NB4 (cell line): ENCODE data around the gene SDSL.

ENCODE experiments used
- DNase-seq: peaks from one replicate; pipeline ENCODE4 v3.0.0; 2010; ENCODE audit warnings: low read depth
- H3K4me3 ChIP-seq: one replicate; pipeline ENCODE4 v1.5.1; 2011; ENCODE audit warnings: mild to moderate bottlenecking, low read depth, low read length, moderate library complexity
- MAX ChIP-seq: IDR thresholded peaks from 2 replicates; pipeline ENCODE4 v1.6.1; 2011; ENCODE audit warnings: low read depth, low read length
- MYC ChIP-seq: IDR thresholded peaks from 2 replicates; pipeline ENCODE4 v1.6.1; 2011; ENCODE audit warnings: low read depth, low read length
- POLR2A ChIP-seq: IDR thresholded peaks from 2 replicates; pipeline ENCODE4 v1.6.1; 2011; ENCODE audit warnings: mild to moderate bottlenecking; ENCODE audit not compliant: insufficient read length; ENCODE audit errors: extremely low read depth
- TF ChIP-seq, protein P1 (sequence below): IDR thresholded peaks from one replicate; pipeline ENCODE4 v1.5.1; 2012; ENCODE audit warnings: low read depth, low read length

SDSL gene

DNA sequence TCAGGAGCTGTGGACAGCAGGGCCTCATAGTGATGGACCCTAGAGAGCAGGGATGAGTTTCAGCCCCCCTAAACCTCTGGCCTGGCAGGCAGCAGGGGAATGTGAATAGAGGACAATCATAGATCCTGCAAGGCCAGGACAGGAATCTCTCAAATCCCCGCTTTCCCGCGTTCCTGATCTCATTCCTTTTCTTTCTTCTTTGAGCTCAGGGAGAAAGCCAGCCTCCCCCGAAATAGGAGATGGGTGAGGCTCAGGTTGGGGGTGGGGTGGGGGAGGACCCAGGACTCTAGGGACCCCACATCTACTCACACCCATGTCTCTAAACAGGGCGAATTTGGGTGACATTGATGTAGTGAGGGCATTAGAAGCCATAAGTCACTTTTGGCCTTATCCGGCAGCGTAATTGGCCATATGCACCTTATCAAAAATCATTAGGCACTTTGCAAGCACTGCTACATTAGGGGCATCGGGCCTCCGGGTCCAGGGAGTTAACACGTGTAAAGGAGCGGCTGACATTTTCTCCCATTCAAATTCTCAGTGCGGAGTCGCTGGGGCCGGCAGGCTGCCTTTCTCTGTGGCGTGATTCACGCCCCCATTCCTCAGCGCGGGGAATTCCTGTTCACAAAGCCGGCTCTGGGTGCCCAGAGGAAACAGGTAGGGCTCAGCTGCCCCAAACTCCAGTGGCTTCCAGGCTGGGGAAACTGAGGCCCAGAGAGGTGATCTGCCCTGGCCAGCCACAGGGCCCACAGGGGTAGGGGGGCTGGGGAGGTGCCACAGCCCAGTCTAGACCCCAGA is 48.0 kb downstream of the SDSL start:
- DNase-seq = no peak
- no peak overlapping the region for H3K4me3 ChIP-seq
- no peak for TF ChIP-seq MYC
- no peak for TF ChIP-seq MAX
- TF ChIP-seq POLR2A = no peak
- TF ChIP-seq, protein P1, sequence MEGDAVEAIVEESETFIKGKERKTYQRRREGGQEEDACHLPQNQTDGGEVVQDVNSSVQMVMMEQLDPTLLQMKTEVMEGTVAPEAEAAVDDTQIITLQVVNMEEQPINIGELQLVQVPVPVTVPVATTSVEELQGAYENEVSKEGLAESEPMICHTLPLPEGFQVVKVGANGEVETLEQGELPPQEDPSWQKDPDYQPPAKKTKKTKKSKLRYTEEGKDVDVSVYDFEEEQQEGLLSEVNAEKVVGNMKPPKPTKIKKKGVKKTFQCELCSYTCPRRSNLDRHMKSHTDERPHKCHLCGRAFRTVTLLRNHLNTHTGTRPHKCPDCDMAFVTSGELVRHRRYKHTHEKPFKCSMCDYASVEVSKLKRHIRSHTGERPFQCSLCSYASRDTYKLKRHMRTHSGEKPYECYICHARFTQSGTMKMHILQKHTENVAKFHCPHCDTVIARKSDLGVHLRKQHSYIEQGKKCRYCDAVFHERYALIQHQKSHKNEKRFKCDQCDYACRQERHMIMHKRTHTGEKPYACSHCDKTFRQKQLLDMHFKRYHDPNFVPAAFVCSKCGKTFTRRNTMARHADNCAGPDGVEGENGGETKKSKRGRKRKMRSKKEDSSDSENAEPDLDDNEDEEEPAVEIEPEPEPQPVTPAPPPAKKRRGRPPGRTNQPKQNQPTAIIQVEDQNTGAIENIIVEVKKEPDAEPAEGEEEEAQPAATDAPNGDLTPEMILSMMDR = no peak

DNA sequence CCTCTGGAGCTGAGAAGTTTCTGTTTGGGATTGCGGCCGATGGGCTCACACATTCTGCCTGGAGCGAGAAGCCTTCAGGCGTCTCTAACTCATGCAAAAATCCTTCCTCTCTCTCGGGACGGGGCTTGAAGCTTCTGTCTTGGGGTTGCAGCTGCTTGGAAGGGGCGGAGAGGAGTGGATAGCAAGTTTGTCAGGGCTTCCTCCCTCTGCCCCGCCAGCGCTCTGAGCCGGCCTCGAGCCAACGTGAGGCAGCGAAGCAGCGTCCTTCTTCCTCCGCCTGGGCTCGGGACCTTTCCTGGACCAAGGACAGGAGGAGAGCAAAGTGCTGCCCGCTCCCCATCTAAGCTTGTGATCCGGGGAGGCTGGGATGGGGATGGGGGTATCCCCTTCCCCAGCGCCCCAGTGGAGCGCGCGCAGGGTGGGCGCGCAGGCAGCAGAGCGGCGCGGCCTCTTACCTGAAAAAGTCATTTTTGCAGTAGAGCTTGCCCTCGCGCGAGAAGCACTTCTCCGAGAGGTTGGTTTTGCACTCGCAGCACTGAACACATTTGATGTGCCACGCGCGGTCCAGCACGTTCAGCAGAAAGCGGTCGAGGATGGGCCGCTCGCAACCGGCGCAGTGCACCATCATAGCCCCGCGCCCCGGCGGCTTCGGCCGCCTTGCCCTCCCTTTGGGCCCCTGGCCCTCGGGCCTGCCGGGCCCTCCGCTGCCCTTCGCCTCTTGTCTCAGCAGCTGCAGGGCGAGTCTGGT is 48.9 kb downstream of the SDSL start:
- no peak for DNase-seq
- TF ChIP-seq, protein P1 = no peak
- TF ChIP-seq MYC = no peak
- no peak for TF ChIP-seq POLR2A
- TF ChIP-seq MAX = no peak
- H3K4me3 ChIP-seq = no peak overlapping the region

GRCh38 chr12:113471619-113472171 is 49.5 kb downstream of the SDSL start, which contains the start of gene LHX5:
Gene LHX5 (minus strand): TSS chr12:113471871. CDS start chr12:113471498, 373 bp downstream.
- DNase-seq = no peak
- H3K4me3 ChIP-seq = no peak within 1 kb of the TSS

GRCh38 chr12:113472191-113473121 is 50.3 kb downstream of the SDSL start:
- no peak overlapping the region for H3K4me3 ChIP-seq
- DNase-seq = no peak
- no peak for TF ChIP-seq MYC
- no peak for TF ChIP-seq POLR2A
- TF ChIP-seq, protein P1 = no peak
- no peak for TF ChIP-seq MAX

More at GRCh38 chr12:113471619-113472171, 49.5 kb downstream of the SDSL start, which contains the start of gene LHX5:
- TF ChIP-seq, protein P1 = no peak
- no peak for TF ChIP-seq MYC
- no peak for TF ChIP-seq MAX
- no peak for TF ChIP-seq POLR2A

DNA sequence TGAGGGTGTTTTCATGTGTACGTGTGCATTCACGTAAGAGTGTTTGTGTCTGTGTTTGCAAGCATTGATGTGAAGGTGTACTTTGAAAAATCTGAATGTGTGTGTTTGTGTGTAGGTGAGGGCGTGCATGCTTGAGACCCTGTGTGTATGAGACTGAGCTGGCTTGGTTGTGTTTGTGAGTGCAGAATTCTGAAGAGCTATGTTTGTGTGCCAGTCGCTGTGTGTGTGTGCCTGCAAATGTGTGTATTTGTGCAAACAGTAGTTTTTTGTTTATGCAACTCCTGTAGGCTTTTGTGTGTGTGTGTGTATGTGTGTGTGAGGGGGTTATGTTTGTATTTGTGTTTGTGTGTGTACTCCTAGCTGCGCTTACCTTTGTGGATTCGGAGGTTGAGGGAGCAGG is 51.2 kb downstream of the SDSL start:
- TF ChIP-seq, protein P1 = no peak
- no peak for TF ChIP-seq MAX
- TF ChIP-seq MYC = no peak
- TF ChIP-seq POLR2A = no peak
- DNase-seq = no peak
- H3K4me3 ChIP-seq = no peak overlapping the region
